OCI-LY1 (cell line): ENCODE measurements around the gene INTS14.
"Not testable (repeated sequence)": the region's sequence is repeated elsewhere in the genome, so short reads cannot be mapped to it uniquely, and the experiment has no call there.

Source experiments
- H2AFZ ChIP-seq: fragments of 200-600 bp; sonication (generic), shearing (Covaris generic); 2 replicates; pipeline ENCODE4 v1.6.0; 2014; ENCODE audit warnings: antibody characterized with exemption, mild to moderate bottlenecking, low read length
- H3F3A ChIP-seq: fragments of 200-600 bp; sonication (generic), shearing (Covaris generic); 2 replicates; pipeline ENCODE4 v1.6.0; 2014; ENCODE audit warnings: mild to moderate bottlenecking, antibody characterized with exemption, low read length, moderate library complexity; ENCODE audit not compliant: insufficient read depth
- H3K27ac ChIP-seq: fragments of 200-600 bp; sonication (generic); 2 replicates; pipeline ENCODE4 v1.5.1; 2014; ENCODE audit warnings: low read length, mixed run types, mild to moderate bottlenecking, low read depth; ENCODE audit not compliant: poor library complexity, severe bottlenecking
- H3K27me3 ChIP-seq: fragments of 200-600 bp; sonication (generic); 2 replicates; pipeline ENCODE4 v1.6.0; 2014; ENCODE audit warnings: antibody characterized with exemption, mild to moderate bottlenecking, low read length, moderate library complexity; ENCODE audit not compliant: insufficient read depth
- H3K36me3 ChIP-seq: fragments of 200-600 bp; sonication (generic); 2 replicates; pipeline ENCODE4 v1.6.1; 2014; ENCODE audit warnings: mild to moderate bottlenecking, antibody characterized with exemption, low read length, moderate library complexity, mixed read lengths; ENCODE audit not compliant: insufficient read depth
- H3K4me1 ChIP-seq: fragments of 200-600 bp; sonication (generic); 2 replicates; pipeline ENCODE4 v1.5.1; 2014; ENCODE audit warnings: mild to moderate bottlenecking, low read length, moderate library complexity; ENCODE audit not compliant: insufficient read depth, severe bottlenecking
- H3K4me2 ChIP-seq: fragments of 200-600 bp; sonication (generic), shearing (Covaris generic); 2 replicates; pipeline ENCODE4 v1.6.1; 2014; ENCODE audit warnings: low read length
- H3K4me3 ChIP-seq: fragments of 200-600 bp; sonication (generic); 2 replicates; pipeline ENCODE4 v1.5.1; 2014; ENCODE audit warnings: low read length, low read depth, mild to moderate bottlenecking, mixed read lengths; ENCODE audit not compliant: poor library complexity, severe bottlenecking
- H3K79me2 ChIP-seq: fragments of 200-600 bp; shearing (Covaris generic); 2 replicates; pipeline ENCODE4 v1.6.1; 2016; ENCODE audit warnings: mixed run types, low read length, mixed read lengths; ENCODE audit not compliant: insufficient read depth
- H3K9ac ChIP-seq: fragments of 200-600 bp; sonication (generic), shearing (Covaris generic); 2 replicates; pipeline ENCODE4 v1.6.1; 2014; ENCODE audit warnings: mild to moderate bottlenecking, low read length, mixed read lengths
- H3K9me2 ChIP-seq: fragments of 200-600 bp; sonication (generic), shearing (Covaris generic); 2 replicates; pipeline ENCODE4 v1.6.1; 2014; ENCODE audit warnings: low read depth, mild to moderate bottlenecking, low read length, mixed read lengths
- H3K9me3 ChIP-seq: fragments of 200-600 bp; shearing (Covaris generic); 2 replicates; pipeline ENCODE4 v1.6.1; 2014; ENCODE audit warnings: low read length, mixed read lengths
- H4K20me1 ChIP-seq: fragments of 200-600 bp; sonication (generic), shearing (Covaris generic); 2 replicates; pipeline ENCODE4 v1.6.0; 2016; ENCODE audit warnings: mild to moderate bottlenecking, low read length; ENCODE audit not compliant: insufficient read depth
- EZH2 ChIP-seq: fragments of 200-600 bp; sonication (generic), shearing (Covaris generic); IDR thresholded peaks from 2 replicates; pipeline ENCODE4 v1.8.0; 2017; ENCODE audit warnings: borderline replicate concordance, mixed run types, mild to moderate bottlenecking, antibody characterized with exemption, low read length, moderate library complexity, mixed read lengths
- TF ChIP-seq, protein P1 (sequence below): fragments of 200-600 bp; sonication (generic), shearing (Covaris generic); IDR thresholded peaks from 2 replicates; pipeline ENCODE4 v1.5.1; 2017; ENCODE audit warnings: mild to moderate bottlenecking, antibody characterized with exemption, low read length, moderate library complexity, mixed read lengths

INTS14 gene

DNA sequence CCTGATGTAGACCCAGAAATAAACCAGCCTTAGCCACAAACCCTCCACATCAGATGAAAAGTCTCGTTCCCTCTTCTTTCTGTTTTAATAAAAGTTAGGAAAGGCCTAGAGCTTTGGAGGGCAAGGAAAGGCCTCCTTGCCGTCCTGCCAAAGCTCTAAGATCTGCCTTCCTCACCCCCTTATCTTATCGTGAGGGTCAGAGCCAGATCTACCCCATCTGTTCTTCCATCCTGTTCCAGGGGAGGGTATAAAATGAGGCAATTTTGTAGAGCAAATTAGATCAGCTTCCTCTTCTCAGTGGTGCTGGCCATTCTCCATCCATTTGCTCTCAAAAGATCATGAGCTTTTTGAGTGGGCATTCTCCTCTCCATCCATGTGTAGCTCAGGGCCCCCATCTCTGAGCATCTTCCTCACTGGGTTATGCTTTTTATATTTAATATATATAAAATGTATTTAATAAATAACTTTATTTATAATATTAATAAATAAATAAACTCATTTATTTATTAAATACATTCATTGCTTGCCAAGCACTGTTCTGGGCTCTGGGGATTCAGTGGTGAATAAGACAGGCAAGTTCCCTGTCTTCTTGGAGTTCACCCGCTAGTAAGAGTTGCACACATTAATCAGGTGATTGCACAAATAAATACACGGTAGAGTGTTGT, 8.8 kb upstream of the INTS14 start:
- no peaks in the 10 kb centered on the region for H3K4me1 ChIP-seq
- no peak overlapping the region for H3K9ac ChIP-seq
- H3K4me2 ChIP-seq: no peak overlapping the region
- H3K9me3 ChIP-seq: no peaks in the 10 kb centered on the region
- no peak for TF ChIP-seq EZH2
- TF ChIP-seq, protein P1, sequence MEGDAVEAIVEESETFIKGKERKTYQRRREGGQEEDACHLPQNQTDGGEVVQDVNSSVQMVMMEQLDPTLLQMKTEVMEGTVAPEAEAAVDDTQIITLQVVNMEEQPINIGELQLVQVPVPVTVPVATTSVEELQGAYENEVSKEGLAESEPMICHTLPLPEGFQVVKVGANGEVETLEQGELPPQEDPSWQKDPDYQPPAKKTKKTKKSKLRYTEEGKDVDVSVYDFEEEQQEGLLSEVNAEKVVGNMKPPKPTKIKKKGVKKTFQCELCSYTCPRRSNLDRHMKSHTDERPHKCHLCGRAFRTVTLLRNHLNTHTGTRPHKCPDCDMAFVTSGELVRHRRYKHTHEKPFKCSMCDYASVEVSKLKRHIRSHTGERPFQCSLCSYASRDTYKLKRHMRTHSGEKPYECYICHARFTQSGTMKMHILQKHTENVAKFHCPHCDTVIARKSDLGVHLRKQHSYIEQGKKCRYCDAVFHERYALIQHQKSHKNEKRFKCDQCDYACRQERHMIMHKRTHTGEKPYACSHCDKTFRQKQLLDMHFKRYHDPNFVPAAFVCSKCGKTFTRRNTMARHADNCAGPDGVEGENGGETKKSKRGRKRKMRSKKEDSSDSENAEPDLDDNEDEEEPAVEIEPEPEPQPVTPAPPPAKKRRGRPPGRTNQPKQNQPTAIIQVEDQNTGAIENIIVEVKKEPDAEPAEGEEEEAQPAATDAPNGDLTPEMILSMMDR: no peak
- no peak overlapping the region for H2AFZ ChIP-seq
- H3K36me3 ChIP-seq: no peaks in the 10 kb centered on the region
- no peaks in the 10 kb centered on the region for H3K9me2 ChIP-seq
- no peak overlapping the region for H3K27ac ChIP-seq
- no peaks in the 10 kb centered on the region for H3K27me3 ChIP-seq
- no peaks in the 10 kb centered on the region for H4K20me1 ChIP-seq
- no peaks in the 10 kb centered on the region for H3F3A ChIP-seq
- no peaks in the 10 kb centered on the region for H3K79me2 ChIP-seq
- no peak overlapping the region for H3K4me3 ChIP-seq

DNA sequence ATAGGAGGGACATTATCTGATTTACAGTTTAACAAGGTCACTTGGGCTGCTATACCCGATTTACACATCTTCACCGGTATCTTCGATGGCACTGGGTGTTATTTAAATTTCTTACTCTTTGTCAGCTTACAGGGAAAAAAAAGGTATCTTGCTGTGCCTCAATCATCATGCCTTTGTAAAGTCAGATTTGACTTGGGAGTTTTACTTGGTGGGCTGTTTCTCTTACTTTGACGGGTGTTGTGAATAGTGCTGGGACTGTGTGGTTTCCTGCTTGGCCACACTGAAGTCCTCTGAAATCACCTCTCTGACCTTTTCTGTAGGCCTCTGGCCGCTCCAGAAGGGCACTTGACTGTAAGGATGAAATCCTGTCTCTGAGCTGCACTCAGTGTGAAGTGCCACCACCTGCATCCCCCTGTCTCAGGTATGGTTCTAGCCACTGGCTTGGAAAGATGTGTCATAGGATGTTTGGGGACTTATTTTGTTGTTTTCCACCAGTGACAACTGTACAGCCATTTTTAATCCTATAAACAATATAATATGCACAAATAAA, 7.7 kb upstream of the INTS14 start:
- Histone ChIP-seq H3K9me2 (no peaks in the 10 kb centered on the region), H3K27ac (no peak overlapping the region), H3K9me3 (no peaks in the 10 kb centered on the region), H3K4me3 (no peak overlapping the region), H3K4me1 (no peaks in the 10 kb centered on the region), H3K27me3 (no peaks in the 10 kb centered on the region), H3K79me2 (no peaks in the 10 kb centered on the region), H3K9ac (no peak overlapping the region), H2AFZ (no peak overlapping the region), H3F3A (no peaks in the 10 kb centered on the region), H3K36me3 (no peaks in the 10 kb centered on the region), H4K20me1 (no peaks in the 10 kb centered on the region), H3K4me2 (no peak overlapping the region)
- TF ChIP-seq EZH2: no peak
- TF ChIP-seq, protein P1: no peak

DNA sequence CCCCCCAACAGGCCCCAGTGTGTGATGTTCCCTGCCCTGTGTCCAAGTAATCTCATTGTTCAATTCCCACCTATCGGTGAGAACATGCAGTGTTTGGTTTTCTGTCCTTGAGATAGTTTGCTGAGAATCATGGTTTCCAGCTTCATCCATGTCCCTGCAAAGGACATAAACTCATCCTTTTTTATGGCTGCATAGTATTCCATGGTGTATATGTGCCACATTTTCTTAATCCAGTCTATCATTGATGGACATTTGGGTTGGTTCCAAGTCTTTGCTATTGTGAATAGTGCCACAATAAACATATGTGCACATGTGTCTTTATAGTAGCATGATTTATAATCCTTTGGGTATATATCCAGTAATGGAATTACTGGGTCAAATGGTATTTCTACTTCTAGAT, 5.0 kb upstream of the INTS14 start:
- H3K4me2 ChIP-seq, H3K9me2 ChIP-seq, H3K36me3 ChIP-seq, H3K27ac ChIP-seq, H4K20me1 ChIP-seq, H2AFZ ChIP-seq, H3K9ac ChIP-seq, H3F3A ChIP-seq, H3K4me3 ChIP-seq, H3K79me2 ChIP-seq, H3K27me3 ChIP-seq, H3K9me3 ChIP-seq: not testable (repeated sequence)
- peaks cover 22% of the 10 kb centered on the region for H3K4me1 ChIP-seq
